ENCODE results near the gene HDGFL3.

Gene HDGFL3

DNA sequence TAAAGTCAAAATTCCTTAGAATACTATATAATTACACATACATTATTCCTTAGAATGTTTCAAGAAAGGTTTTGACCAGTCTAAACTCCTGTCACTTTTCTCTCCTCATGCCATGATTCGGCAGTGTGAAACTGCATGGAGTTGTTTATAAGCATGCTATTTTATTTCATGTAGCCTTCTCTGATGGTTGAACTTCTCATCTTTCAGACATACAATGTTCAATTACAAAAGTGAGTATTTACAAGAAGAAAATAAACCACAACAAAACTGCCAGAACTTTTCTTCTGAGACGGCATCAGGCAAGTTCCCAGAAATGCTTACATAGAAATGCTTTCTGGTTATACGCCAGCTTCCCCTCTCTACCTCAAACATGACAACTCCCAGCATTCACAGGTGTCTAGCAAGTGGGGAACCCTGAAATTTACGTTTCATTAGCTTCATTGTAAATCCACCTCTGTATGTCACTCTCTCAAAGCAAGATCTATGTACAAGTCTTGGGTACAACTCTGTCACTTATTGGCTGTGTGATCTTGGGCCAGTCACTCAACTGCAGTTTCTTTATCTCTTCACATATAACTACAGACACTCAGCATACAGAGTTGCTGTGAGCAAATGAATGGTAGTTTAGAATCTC, 42.7 kb downstream of the HDGFL3 start:
- peak overlapping the region; percentile 27 for H3K27ac ChIP-seq (ENCODE audit: poor library complexity, severe bottlenecking)
- H3K36me3 ChIP-seq (ENCODE audit: low read depth): peaks cover 26% of the 10 kb centered on the region
- peaks cover 6% of the 10 kb centered on the region for H3K4me1 ChIP-seq (ENCODE audit: insufficient read depth, poor library complexity, severe bottlenecking)
- no peaks in the 10 kb centered on the region for H3K27me3 ChIP-seq (ENCODE audit: insufficient read depth, poor library complexity, severe bottlenecking)
- TF ChIP-seq, protein P1, sequence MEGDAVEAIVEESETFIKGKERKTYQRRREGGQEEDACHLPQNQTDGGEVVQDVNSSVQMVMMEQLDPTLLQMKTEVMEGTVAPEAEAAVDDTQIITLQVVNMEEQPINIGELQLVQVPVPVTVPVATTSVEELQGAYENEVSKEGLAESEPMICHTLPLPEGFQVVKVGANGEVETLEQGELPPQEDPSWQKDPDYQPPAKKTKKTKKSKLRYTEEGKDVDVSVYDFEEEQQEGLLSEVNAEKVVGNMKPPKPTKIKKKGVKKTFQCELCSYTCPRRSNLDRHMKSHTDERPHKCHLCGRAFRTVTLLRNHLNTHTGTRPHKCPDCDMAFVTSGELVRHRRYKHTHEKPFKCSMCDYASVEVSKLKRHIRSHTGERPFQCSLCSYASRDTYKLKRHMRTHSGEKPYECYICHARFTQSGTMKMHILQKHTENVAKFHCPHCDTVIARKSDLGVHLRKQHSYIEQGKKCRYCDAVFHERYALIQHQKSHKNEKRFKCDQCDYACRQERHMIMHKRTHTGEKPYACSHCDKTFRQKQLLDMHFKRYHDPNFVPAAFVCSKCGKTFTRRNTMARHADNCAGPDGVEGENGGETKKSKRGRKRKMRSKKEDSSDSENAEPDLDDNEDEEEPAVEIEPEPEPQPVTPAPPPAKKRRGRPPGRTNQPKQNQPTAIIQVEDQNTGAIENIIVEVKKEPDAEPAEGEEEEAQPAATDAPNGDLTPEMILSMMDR (IDR thresholded peaks at IDR 0.05; ENCODE audit: poor library complexity, severe bottlenecking): no peak
- ATAC-seq (ENCODE audit: low read depth): peak; percentile 21; the same call in 1 of the 3 replicates
- H3K4me3 ChIP-seq (ENCODE audit: severe bottlenecking): no peak overlapping the region
- DNase-seq (ENCODE audit: low spot score): no peak
- peaks cover 8% of the 10 kb centered on the region for H3K9me3 ChIP-seq (ENCODE audit: severe bottlenecking)

DNA sequence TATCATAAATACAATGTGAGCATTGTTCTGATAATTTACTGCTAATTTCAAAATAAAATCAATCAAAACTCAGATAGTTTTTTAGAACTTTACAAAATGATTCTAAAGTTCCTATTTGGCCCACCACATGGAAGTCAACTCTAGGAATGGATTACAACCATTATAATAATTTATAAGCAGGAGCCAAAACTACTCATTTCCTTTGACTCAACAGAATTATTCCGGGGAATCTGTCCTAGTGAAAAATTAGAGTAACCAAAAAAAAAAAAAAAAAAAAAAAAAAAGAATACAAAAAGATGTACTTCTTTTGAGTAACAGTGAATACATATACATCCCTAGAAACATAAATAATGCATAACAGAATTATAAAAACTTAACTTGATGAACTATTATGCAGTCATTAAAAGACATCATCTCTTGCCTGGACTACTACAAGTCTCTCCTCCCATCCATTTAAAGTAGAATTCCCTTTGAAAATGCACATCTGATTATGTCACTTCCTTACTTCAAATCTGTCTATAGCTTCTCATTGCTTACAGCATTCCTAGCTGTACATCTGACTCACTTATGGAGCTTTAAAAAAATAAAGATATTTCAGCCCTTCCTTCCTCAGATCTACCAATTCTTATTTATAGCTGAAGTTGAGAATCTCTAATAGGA, 43.4 kb downstream of the HDGFL3 start:
- ATAC-seq (ENCODE audit: low read depth) (peak; percentile 89), DNase-seq (ENCODE audit: low spot score) (no peak)

DNA sequence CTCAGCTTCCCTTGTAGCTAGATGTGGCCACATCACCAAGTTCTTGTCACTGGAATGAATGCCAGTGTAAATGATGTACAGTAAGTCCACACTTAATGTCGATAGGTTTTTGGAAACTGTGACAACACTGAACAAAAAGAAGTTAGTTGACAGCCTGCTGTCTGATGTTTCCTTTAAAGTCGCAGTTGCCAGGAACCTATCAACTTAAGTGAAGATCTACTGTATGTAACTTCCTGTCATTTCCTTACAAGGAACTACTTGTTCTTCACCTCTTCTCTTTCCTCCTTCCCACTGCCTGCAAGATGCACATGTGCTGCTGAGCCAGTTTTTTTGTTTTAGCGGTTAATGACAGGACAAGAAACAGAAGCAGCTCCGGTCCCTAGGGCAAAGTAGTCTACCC, 44.6 kb downstream of the HDGFL3 start:
- Histone ChIP-seq H3K4me3 (ENCODE audit: severe bottlenecking) (no peak overlapping the region), H3K4me1 (ENCODE audit: insufficient read depth, poor library complexity, severe bottlenecking) (peaks cover 11% of the 10 kb centered on the region), H3K36me3 (ENCODE audit: low read depth) (peaks cover 39% of the 10 kb centered on the region), H3K9me3 (ENCODE audit: severe bottlenecking) (peaks cover 8% of the 10 kb centered on the region), H3K27me3 (ENCODE audit: insufficient read depth, poor library complexity, severe bottlenecking) (no peaks in the 10 kb centered on the region), H3K27ac (ENCODE audit: poor library complexity, severe bottlenecking) (no peak overlapping the region)
- DNase-seq (ENCODE audit: low spot score) (no peak), ATAC-seq (ENCODE audit: low read depth) (no peak)
- TF ChIP-seq, protein P1 (IDR thresholded peaks at IDR 0.05; ENCODE audit: poor library complexity, severe bottlenecking): no peak

More for the DNA sequence above, 43.4 kb downstream of the HDGFL3 start:
- peaks cover 32% of the 10 kb centered on the region for H3K36me3 ChIP-seq (ENCODE audit: low read depth)
- peaks cover 6% of the 10 kb centered on the region for H3K4me1 ChIP-seq (ENCODE audit: insufficient read depth, poor library complexity, severe bottlenecking)
- peaks cover 8% of the 10 kb centered on the region for H3K9me3 ChIP-seq (ENCODE audit: severe bottlenecking)
- H3K27me3 ChIP-seq (ENCODE audit: insufficient read depth, poor library complexity, severe bottlenecking): no peaks in the 10 kb centered on the region
- no peak overlapping the region for H3K4me3 ChIP-seq (ENCODE audit: severe bottlenecking)
- peak overlapping the region; percentile 27 for H3K27ac ChIP-seq (ENCODE audit: poor library complexity, severe bottlenecking)
- TF ChIP-seq, protein P1 (IDR thresholded peaks at IDR 0.05; ENCODE audit: poor library complexity, severe bottlenecking): no peak

DNA sequence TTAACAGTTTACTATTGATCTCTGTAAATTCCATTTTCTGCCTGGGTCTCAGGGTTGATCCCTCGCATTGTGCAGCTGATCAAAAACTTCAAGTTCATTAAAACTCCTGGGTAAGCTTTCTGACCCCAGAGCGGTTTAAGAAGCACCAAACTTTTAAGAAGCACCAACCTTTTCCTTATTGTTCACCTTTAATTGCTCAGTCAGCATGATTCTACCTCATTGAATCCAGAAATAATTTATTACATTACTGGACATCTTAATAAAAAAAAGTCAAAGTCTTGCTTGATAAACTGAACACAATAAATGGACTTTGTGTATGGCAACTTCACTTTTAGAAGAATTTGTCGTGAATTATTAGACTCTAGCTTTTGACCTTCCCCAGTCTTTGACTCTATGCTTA, 46.9 kb downstream of the HDGFL3 start:
- TF ChIP-seq, protein P1 (IDR thresholded peaks at IDR 0.05; ENCODE audit: poor library complexity, severe bottlenecking): no peak
- Histone ChIP-seq H3K4me3 (ENCODE audit: severe bottlenecking) (no peak overlapping the region), H3K27ac (ENCODE audit: poor library complexity, severe bottlenecking) (no peak overlapping the region), H3K27me3 (ENCODE audit: insufficient read depth, poor library complexity, severe bottlenecking) (no peaks in the 10 kb centered on the region), H3K4me1 (ENCODE audit: insufficient read depth, poor library complexity, severe bottlenecking) (peaks cover 11% of the 10 kb centered on the region), H3K9me3 (ENCODE audit: severe bottlenecking) (peaks cover 2% of the 10 kb centered on the region), H3K36me3 (ENCODE audit: low read depth) (peaks cover 60% of the 10 kb centered on the region)
- DNase-seq (ENCODE audit: low spot score) (no peak), ATAC-seq (ENCODE audit: low read depth) (no peak)

DNA sequence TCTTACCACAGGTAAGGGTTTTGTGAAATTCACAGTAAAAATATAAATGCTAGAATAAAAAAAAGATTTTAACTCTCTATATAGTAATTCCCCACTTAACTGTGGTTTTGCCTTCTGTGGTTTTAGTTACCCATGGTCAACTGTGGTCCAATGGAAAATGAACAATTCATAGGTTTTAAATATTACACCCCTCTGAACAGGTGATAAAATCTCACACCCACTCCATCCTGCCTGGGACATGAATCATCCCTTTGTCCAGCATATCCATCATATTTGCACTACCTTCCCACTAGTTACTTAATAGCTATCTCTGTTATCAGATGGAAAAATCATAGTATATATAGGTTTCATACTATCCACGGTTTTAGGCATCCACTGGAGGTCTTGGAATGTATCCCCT, 49.2 kb downstream of the HDGFL3 start:
- Histone ChIP-seq H3K27ac (ENCODE audit: poor library complexity, severe bottlenecking) (no peak overlapping the region), H3K4me1 (ENCODE audit: insufficient read depth, poor library complexity, severe bottlenecking) (peaks cover 5% of the 10 kb centered on the region), H3K4me3 (ENCODE audit: severe bottlenecking) (no peak overlapping the region), H3K36me3 (ENCODE audit: low read depth) (peaks cover 73% of the 10 kb centered on the region), H3K27me3 (ENCODE audit: insufficient read depth, poor library complexity, severe bottlenecking) (no peaks in the 10 kb centered on the region), H3K9me3 (ENCODE audit: severe bottlenecking) (no peaks in the 10 kb centered on the region)
- TF ChIP-seq, protein P1 (IDR thresholded peaks at IDR 0.05; ENCODE audit: poor library complexity, severe bottlenecking): no peak
- no peak for DNase-seq (ENCODE audit: low spot score)
- ATAC-seq (ENCODE audit: low read depth): peak; percentile 97

Data from RWPE2 (cell line).